T-helper 17 cell (primary cell): ENCODE results near the gene RNF17. TPM values are rescaled to one million over a fixed set of nuclear protein-coding genes. Genes with fewer than 3 reads are reported as not detected.
A peak's percentile ranks its signal among the peaks of the same experiment; 100 is the strongest.

Experiments
- ATAC-seq: fragments of 150-1000 bp; cut with Tn5 transposase; 2 replicates; pipeline ENCODE4 v1.10.0; 2021; ENCODE audit warnings: mild to moderate bottlenecking, moderate library complexity
- DNase-seq, 3 donors: peaks; one replicate each; pipeline versions ENCODE4 v3.0.0 to v3.0.0-alpha.2; 2020 to 2021
- H3K9me3 ChIP-seq: one replicate; pipeline ENCODE4 v1.7.0; 2013; ENCODE audit warnings: low read length, mild to moderate bottlenecking; ENCODE audit not compliant: control insufficient read depth, poor library complexity, severe bottlenecking
- H3K27ac Mint-ChIP-seq: one replicate; pipeline ENCODE4 v1.8.0; 2022; ENCODE audit warnings: mild to moderate bottlenecking, moderate library complexity, mixed read lengths
- H3K27me3 Mint-ChIP-seq: one replicate; pipeline ENCODE4 v1.8.0; 2022; ENCODE audit warnings: mixed read lengths
- H3K36me3 Mint-ChIP-seq: one replicate; pipeline ENCODE4 v1.8.0; 2022; ENCODE audit warnings: low read depth, mixed read lengths
- H3K4me1 Mint-ChIP-seq: one replicate; pipeline ENCODE4 v1.8.0; 2022; ENCODE audit warnings: mild to moderate bottlenecking, mixed read lengths
- H3K4me3 Mint-ChIP-seq: one replicate; pipeline ENCODE4 v1.8.0; 2022; ENCODE audit warnings: mild to moderate bottlenecking, moderate library complexity, mixed read lengths
- total RNA-seq, 4 donors: library from RNA in 2 of 4; stranded (reverse) in 2 of 4; gene quantifications; one replicate each; pipeline ENCODE4 v1.2.3 and lab custom pipeline; 2022 to 2026

Gene RNF17
- total RNA-seq, 2 donors from 2014 or later = 0.50 to 1.1 TPM

DNA sequence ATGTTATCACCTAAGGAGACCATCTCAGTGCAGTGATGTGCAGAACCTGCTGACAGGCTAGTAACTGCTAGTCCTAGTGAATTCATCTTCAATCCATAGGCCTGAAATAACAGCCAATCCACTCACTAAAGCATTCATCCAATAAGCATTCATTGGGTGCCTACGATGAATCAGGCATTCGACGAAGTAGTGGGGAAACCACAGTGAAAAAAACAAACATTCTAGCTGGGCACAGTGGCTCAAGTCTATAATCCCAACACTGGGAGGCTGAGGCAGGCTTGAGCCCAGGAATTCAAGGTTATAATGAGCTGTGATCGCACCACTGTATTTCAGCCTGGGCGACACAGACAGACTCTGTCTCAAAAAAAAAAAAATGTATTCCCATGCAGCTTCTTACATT lies 135.6 kb downstream of the RNF17 start:
- no peak for DNase-seq
- H3K27me3 Mint-ChIP-seq = no peaks in the 10 kb centered on the region
- peaks cover 2% of the 10 kb centered on the region for H3K4me1 Mint-ChIP-seq
- H3K4me3 Mint-ChIP-seq = no peak overlapping the region
- no peak for ATAC-seq
- no peak overlapping the region for H3K27ac Mint-ChIP-seq
- H3K9me3 ChIP-seq = no peaks in the 10 kb centered on the region
- H3K36me3 Mint-ChIP-seq = peaks cover 10% of the 10 kb centered on the region

DNA sequence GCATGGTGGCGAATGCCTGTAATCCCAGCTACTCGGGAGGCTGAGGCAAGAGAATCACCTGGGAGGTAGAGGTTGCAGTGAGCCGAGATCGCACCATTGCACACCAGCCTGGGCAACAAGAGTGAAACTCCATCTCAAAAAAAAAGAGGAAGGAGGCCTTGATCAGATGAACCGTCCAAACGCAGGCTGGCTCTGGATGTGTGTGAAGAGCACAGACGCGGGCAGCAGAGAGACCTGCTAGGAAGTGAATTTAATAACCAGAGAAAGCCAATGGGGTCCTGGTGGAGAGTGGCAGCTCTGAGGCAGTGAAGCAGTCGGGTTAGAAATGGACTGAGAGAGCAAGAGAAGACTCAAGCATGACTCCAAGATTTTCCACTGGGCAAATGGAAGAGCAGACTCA lies 136.5 kb downstream of the RNF17 start:
- no peak overlapping the region for H3K4me3 Mint-ChIP-seq
- H3K27me3 Mint-ChIP-seq = no peaks in the 10 kb centered on the region
- no peaks in the 10 kb centered on the region for H3K9me3 ChIP-seq
- no peak for DNase-seq
- no peak overlapping the region for H3K27ac Mint-ChIP-seq
- ATAC-seq = no peak
- peaks cover 13% of the 10 kb centered on the region for H3K36me3 Mint-ChIP-seq
- peaks cover 5% of the 10 kb centered on the region for H3K4me1 Mint-ChIP-seq

DNA sequence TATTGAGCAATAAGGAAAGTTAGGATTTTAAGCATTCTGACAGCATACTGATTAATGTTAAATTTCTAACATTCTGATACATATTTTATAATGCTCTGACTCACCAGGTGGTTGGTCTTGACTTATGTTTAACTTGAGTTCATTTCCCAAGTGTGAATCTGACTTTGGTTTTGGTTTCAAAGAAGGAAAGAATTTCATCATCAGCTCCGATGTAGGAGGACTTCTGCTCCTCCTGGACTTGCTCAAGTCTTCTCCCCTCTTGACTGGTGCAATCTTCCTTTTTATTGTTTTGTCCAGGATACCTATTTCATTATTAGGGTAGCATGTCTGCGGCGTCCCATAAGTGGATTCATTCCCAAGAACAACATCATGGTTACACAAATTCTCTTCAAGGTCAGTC lies 141.3 kb downstream of the RNF17 start:
- ATAC-seq (no peak), DNase-seq (no peak)
- no peak overlapping the region for H3K27ac Mint-ChIP-seq
- H3K27me3 Mint-ChIP-seq = no peaks in the 10 kb centered on the region
- H3K9me3 ChIP-seq = no peaks in the 10 kb centered on the region
- H3K4me3 Mint-ChIP-seq = no peak overlapping the region
- H3K4me1 Mint-ChIP-seq = peaks cover 3% of the 10 kb centered on the region
- H3K36me3 Mint-ChIP-seq = peaks cover 11% of the 10 kb centered on the region

DNA sequence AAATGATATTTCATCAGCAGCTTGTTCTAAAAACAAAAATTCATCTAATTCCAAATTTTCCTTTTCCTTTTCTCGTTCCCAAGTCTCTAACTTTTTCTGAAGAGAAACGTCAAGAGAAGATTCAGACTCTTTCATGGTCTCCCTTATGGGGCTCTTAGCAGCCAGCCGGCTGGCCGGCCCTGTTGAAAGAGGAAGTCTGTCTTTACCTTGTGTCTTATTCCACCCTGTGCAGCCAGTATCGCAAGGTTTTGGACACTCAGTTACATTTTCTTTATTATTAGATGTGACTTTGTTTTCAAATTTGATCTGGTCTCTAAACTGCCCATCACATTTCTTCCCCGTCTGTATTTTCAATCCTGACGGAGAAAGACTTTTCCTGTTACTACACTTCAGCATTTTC lies 142.3 kb downstream of the RNF17 start:
- Mint-ChIP-seq H3K27ac (no peak overlapping the region), H3K4me1 (peaks cover 3% of the 10 kb centered on the region), H3K36me3 (peaks cover 5% of the 10 kb centered on the region), H3K4me3 (no peak overlapping the region), H3K27me3 (no peaks in the 10 kb centered on the region)
- ATAC-seq (no peak), DNase-seq (no peak)
- H3K9me3 ChIP-seq = no peaks in the 10 kb centered on the region

DNA sequence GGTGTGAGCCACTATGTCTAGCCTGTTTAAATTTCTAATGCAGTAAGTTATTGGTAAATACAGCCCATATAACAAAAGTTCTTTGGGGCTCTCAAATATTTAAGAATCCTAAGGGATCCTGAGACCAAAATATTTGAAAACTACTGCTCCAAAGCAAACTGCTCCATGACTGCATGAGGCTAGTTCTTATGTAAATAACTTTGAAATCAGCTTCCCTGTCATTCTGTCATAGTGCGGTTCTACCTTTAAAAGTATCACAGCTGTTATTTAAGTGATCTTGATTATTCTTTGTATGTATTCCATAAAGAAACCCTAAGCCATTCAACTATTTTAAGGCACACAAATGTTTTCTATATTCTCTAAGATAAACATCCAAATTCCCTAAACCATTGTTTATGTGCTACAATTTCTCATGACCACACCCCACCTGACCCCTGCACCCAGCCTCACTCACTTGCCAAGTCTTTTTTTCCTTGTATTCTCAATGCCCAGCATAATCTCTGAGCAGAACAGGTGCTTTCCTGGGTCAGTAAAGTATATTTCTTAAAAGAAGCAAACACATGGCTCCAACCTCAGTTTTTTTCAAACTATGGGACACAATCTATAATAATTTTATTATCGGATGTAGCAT lies 146.6 kb downstream of the RNF17 start:
- ATAC-seq = no peak
- Mint-ChIP-seq H3K36me3 (no peaks in the 10 kb centered on the region), H3K4me1 (peaks cover 2% of the 10 kb centered on the region), H3K4me3 (no peak overlapping the region), H3K27me3 (no peaks in the 10 kb centered on the region), H3K27ac (no peak overlapping the region)
- no peak for DNase-seq
- no peaks in the 10 kb centered on the region for H3K9me3 ChIP-seq

DNA sequence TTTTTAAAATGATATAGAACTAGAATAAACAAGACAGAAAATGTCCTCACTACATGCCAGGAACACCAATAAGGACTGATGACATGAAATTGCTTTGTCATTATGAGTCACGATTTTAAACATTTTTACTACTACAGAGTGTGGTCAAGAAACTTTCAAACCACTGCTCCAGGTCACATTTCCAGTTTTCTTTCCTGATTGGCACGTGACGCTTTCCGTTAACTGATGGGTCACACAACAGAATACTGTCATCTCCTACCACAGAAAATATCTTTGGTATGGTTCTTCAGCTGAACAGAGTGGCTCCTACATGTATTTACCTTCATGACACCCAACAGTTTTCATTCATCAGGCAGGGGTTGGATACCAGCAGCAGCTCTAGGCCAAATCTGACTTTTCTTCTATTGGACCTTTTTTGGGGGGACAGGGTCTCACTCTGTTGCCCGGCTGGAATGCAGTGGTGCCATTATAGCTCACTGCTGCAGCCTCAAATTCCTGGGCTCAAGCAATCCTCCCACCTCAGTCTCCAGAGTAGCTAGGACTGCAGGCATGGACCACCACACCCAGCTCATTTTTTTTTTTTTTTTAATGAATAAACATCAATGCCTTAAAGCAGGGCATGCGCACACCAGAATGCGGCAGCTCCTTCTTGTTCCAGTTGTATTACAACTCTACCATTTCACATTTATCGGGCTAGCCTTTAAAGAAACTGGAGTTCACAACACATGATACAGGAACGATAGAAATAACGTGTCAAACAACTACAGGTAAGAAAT lies 147.4 kb downstream of the RNF17 start:
- H3K27ac Mint-ChIP-seq = no peak overlapping the region
- no peaks in the 10 kb centered on the region for H3K27me3 Mint-ChIP-seq
- H3K36me3 Mint-ChIP-seq = no peaks in the 10 kb centered on the region
- H3K9me3 ChIP-seq = no peaks in the 10 kb centered on the region
- no peak overlapping the region for H3K4me3 Mint-ChIP-seq
- no peak for ATAC-seq
- H3K4me1 Mint-ChIP-seq = peaks cover 2% of the 10 kb centered on the region
- DNase-seq = no peak

DNA sequence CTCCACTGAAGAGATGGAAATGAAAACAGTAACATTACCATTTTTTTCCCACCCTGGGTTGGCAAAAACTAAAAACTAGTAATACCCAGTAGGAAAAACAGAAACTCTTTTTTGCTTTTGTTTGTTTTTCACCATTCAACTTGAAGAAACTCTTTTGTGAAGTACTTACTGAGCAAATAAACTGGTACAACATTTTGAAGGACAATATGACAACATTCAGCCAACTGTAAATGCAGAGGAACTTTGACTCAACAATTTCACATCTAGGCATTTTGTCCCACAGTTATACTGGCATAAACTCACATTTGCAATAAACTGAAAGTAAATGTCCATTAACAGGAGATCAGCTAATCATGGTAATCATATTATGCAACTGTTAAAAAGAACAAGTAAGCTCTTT lies 152.5 kb downstream of the RNF17 start:
- no peaks in the 10 kb centered on the region for H3K27me3 Mint-ChIP-seq
- no peak overlapping the region for H3K4me3 Mint-ChIP-seq
- no peak for DNase-seq
- H3K27ac Mint-ChIP-seq = no peak overlapping the region
- peaks cover 2% of the 10 kb centered on the region for H3K4me1 Mint-ChIP-seq
- H3K9me3 ChIP-seq = no peaks in the 10 kb centered on the region
- no peak for ATAC-seq
- no peaks in the 10 kb centered on the region for H3K36me3 Mint-ChIP-seq

DNA sequence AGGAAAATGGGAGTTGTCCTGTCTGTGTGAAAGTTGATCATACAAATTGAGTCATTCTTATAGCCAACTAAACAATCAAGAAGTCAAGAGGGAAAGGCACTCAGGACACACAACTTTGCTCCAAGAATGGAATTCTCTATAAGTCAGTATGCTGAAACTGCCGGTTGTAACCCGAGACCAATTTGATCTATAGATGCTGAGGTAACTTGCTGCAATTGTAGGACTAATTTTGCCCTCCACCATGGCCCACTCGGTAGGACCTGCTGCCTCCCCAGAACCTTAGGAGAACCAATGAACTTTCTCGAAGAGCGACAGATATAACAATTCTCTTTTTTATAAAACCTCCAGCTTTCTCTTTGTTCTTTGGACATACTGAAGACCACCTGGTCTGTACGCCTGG lies 157.0 kb downstream of the RNF17 start:
- Mint-ChIP-seq H3K4me3 (peak overlapping the region; percentile 21), H3K27me3 (no peaks in the 10 kb centered on the region), H3K36me3 (peaks cover 3% of the 10 kb centered on the region), H3K27ac (no peak overlapping the region), H3K4me1 (peaks cover 3% of the 10 kb centered on the region)
- no peaks in the 10 kb centered on the region for H3K9me3 ChIP-seq
- ATAC-seq = no peak
- no peak for DNase-seq

DNA sequence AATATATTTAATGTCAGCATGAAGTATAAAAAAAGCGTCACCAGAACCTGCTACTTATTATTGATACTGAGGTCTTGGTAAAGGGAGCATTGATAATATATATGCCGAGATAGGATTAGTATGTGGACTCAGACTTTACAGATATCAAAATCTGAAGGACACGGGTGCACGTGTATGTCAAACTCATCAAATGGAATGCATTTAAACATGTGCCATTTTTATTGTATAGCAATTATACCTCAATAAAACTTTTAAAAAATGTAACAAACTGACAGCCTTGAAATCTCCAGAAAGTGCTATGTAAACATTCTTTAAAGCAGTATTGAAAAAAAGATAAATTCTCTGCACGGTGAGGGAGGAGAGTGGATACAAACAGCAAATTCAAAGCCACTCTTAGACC lies 157.9 kb downstream of the RNF17 start:
- peaks cover 3% of the 10 kb centered on the region for H3K4me1 Mint-ChIP-seq

DNA sequence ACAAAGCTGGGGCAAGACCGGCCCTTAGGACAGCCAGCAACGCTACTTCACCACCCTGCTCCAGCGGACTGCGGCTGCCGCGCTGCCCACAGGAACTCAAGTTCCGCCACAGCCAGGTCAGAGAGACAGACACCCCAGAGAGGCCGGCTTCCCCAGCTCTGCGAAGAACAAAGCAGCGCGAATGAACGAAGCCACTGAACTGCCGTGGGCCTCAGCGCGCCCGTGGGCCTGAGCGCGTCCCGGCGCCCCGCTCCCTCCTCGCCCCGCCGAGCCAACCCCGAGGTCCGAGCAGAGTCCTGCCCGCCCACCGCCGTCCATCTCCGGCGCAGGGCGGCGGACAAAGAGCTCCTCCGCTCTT lies 158.4 kb downstream of the RNF17 start:
- Mint-ChIP-seq H3K36me3 (peaks cover 3% of the 10 kb centered on the region), H3K4me1 (peaks cover 3% of the 10 kb centered on the region), H3K27me3 (no peaks in the 10 kb centered on the region), H3K27ac (peak overlapping the region; percentile 90), H3K4me3 (peak overlapping the region; percentile 99)
- DNase-seq = peak in 1 of 3 donors; percentile 8
- peak; percentile 14 for ATAC-seq
- no peaks in the 10 kb centered on the region for H3K9me3 ChIP-seq

More for the DNA sequence above, 157.9 kb downstream of the RNF17 start:
- Mint-ChIP-seq H3K4me3 (peak overlapping the region; percentile 99), H3K27ac (peak overlapping the region; percentile 90), H3K36me3 (peaks cover 3% of the 10 kb centered on the region), H3K27me3 (no peaks in the 10 kb centered on the region)
- ATAC-seq = no peak
- H3K9me3 ChIP-seq = no peaks in the 10 kb centered on the region
- DNase-seq = no peak

DNA sequence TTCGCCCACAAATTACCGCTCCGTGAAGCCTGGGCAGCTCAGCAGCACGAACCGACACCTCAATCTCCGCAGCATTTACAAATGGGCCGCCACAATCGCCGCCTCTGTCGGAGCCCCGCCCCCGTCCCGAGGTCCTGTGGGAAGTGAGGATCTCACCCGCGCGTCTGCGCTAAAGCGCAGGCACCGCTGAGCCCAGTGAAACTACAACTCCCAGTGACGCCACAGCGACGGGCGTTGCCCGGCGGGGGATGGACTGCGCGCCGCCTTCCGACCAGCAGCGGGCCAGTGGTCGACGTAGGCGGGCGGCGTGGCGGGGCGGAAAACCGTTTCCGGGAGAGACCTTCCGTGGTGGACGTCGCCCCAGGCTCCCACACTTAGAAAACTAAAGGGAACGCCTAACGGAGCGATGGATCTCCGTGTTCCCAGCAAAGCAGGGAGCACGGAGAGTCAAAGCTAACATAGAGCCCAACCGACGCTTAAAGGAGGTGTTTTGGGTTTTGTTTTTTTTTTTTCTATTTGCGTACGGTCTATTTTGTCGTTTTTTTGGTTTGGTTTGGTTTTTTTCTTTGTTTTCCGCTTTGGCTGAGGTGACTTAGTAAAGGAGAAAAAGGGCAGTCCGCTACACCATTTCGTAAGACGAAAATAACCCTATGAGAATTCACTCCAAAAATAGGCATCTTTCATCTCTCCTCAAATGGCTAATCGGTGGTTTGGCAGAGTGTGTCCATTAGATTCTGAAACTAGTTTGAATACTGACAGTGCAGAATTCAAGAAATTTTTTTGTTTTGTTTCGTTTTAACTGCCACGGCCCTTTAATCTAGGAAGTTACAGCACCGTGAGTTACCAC lies 159.0 kb downstream of the RNF17 start:
- ATAC-seq = peak; percentile 100
- Mint-ChIP-seq H3K27me3 (no peaks in the 10 kb centered on the region), H3K36me3 (peaks cover 3% of the 10 kb centered on the region), H3K4me1 (peaks cover 3% of the 10 kb centered on the region), H3K27ac (peak overlapping the region; percentile 90), H3K4me3 (peak overlapping the region; percentile 99)
- peak; percentile 84 to 86 (median 86) for DNase-seq
- H3K9me3 ChIP-seq = no peaks in the 10 kb centered on the region

DNA sequence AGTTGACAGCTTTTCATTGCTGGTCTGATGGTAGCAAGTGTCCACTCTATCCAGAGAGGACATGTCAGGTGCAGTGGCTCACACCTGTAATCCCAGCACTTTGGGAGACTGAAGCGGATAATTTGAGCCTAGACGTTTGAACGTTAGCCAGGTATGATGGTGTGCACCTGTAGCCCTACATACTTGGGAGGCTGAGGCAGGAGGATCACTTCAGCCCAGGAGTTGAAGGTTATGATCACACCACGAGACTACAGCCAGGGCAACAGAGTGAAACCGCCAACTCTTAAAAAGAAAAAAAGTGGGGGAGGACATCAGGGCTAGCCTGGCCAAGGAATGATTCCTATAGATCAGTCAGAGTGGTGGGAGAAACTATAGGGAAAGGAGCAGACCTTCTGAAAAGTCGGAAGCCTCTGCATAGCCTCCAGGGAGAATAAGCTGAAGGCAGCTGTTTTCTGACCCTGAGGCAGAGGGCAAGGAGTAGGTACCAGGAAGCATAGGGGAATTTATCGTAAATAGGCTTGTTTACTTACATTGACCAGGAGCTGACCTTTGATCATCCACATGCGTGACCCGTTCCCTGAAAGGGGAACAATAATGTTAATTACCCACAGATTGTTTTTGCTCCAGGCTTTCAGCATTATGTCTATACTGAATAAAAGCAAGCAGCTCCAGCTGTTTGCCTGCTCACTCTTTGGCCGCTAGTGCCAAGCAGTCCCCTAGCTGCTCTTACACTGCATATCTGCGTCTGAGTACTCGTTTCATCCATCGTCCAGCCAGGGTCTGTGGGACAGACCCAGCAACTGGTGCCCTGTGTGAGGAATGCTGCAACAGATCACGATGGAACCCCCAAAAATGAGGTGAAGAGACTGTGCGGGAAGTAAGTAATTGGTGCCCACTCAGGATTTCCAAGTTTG lies 161.6 kb downstream of the RNF17 start:
- H3K27me3 Mint-ChIP-seq = peaks cover 2% of the 10 kb centered on the region
- no peak overlapping the region for H3K27ac Mint-ChIP-seq
- H3K4me3 Mint-ChIP-seq = no peak overlapping the region
- ATAC-seq = no peak
- no peaks in the 10 kb centered on the region for H3K9me3 ChIP-seq
- H3K4me1 Mint-ChIP-seq = peaks cover 3% of the 10 kb centered on the region
- no peak for DNase-seq
- H3K36me3 Mint-ChIP-seq = peaks cover 3% of the 10 kb centered on the region
